Ishikawa (cell line): ENCODE data around the gene TCF7.

Source experiments
- CEBPB ChIP-seq: IDR thresholded peaks from 2 replicates; pipeline ENCODE4 v1.6.1; 2012
- CREB1 ChIP-seq: IDR thresholded peaks from 2 replicates; pipeline ENCODE4 v1.6.1; 2012; ENCODE audit warnings: low read depth
- EGR1 ChIP-seq: IDR thresholded peaks from 2 replicates; pipeline ENCODE4 v1.6.1; 2012
- EP300 ChIP-seq: IDR thresholded peaks from 2 replicates; pipeline ENCODE4 v1.6.1; 2012; ENCODE audit warnings: borderline replicate concordance
- FOXM1 ChIP-seq: IDR thresholded peaks from 2 replicates; pipeline ENCODE4 v1.6.1; 2012; ENCODE audit warnings: low read depth, borderline replicate concordance
- NFIC ChIP-seq: IDR thresholded peaks from 2 replicates; pipeline ENCODE4 v1.6.1; 2012
- RAD21 ChIP-seq: IDR thresholded peaks from 2 replicates; pipeline ENCODE4 v1.6.1; 2012; ENCODE audit warnings: low read depth
- TAF1 ChIP-seq: IDR thresholded peaks from 2 replicates; pipeline ENCODE4 v1.6.1; 2012; ENCODE audit warnings: low read depth, mild to moderate bottlenecking
- TCF12 ChIP-seq: IDR thresholded peaks from 2 replicates; pipeline ENCODE4 v1.6.1; 2012; ENCODE audit warnings: low read depth
- TEAD4 ChIP-seq: IDR thresholded peaks from 2 replicates; pipeline ENCODE4 v1.6.1; 2012
- YY1 ChIP-seq: IDR thresholded peaks from 2 replicates; pipeline ENCODE4 v1.6.1; 2012; ENCODE audit warnings: low read depth
- ZBTB7A ChIP-seq: IDR thresholded peaks from 2 replicates; pipeline ENCODE4 v1.6.1; 2012; ENCODE audit warnings: low read depth
- TF ChIP-seq, protein P1 (sequence below): IDR thresholded peaks from 2 replicates; pipeline ENCODE4 v1.6.1; 2012
- TF ChIP-seq, protein P2 (sequence below): IDR thresholded peaks from 2 replicates; pipeline ENCODE4 v1.6.1; 2012
- TF ChIP-seq, protein P3 (sequence below): IDR thresholded peaks from 2 replicates; pipeline ENCODE4 v1.6.1; 2012; ENCODE audit warnings: low read depth, mild to moderate bottlenecking

The TCF7 gene

DNA sequence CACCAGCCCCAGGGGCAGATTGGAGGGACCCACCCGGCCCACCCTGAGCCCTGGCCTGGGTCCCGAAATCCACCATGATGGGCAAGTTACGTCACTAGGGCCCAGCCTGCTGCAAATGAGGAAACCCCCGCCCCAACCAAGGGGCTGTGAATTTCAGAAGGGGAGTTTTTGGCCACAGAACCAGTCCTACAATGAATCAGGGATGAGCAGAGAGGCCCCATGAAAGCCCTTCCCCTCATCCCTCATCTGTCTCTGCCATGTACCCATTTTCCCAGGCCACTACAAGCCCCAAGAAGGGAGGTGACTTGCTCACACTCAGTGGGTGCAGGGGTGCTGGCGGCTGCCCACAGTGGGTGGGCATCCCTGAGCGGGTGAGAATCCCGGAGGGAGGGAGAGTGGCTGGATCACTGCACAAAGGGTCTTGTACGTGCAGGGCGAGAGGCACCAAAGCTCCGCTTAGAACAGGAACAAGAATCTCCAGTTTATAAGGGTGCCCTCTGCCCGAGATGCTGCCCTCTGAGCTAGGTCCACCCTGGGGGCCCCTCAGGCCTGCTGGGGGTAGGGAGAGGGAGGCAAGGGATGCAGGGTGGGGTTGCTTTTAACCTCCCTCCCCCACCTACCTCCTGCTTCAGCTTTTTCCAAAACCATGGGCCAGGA is 10.4 kb upstream of the TCF7 start:
- TF ChIP-seq RAD21 (no peak), EP300 (no peak), NFIC (no peak)

DNA sequence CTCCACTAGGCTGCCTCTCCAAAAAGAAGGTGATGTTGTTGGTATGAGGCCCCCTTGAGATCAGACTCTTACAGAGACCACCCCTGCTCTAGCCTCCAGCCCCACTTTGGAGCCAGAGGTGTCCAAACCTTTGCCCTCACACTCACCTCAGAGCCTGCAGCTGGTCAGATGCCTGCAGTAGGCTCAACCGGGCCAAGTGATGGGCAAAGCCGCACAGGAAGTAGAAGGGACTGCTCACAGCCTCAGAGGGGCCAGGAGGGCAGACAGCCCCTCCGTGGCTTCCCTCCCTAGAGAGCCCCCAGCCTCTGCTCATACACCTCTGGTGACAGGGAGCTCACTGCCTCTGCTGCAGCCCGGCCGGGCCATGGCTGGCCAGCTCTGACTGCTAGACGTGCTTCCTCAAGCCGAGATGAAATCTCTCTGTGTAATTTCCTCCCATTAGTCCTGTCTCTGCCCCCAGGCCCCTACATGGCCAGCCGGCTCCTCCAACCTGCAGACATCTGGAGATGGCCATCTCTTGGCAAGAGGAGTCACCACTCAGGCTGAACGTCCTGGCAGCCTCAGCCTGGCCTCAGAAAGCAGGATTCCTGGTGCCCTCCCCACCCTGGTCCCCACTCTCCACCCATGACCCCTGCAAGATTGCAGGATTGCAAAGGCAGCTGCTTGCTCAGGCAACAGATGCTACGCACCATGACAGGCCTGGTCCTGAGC is 7.3 kb upstream of the TCF7 start:
- TF ChIP-seq, protein P1, sequence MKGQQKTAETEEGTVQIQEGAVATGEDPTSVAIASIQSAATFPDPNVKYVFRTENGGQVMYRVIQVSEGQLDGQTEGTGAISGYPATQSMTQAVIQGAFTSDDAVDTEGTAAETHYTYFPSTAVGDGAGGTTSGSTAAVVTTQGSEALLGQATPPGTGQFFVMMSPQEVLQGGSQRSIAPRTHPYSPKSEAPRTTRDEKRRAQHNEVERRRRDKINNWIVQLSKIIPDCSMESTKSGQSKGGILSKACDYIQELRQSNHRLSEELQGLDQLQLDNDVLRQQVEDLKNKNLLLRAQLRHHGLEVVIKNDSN: no peak
- TF ChIP-seq FOXM1 (no peak), CEBPB (no peak), RAD21 (no peak), EGR1 (no peak), EP300 (no peak), TCF12 (no peak), YY1 (no peak), TAF1 (no peak), CREB1 (no peak), ZBTB7A (no peak), NFIC (no peak)
- TF ChIP-seq, protein P2, sequence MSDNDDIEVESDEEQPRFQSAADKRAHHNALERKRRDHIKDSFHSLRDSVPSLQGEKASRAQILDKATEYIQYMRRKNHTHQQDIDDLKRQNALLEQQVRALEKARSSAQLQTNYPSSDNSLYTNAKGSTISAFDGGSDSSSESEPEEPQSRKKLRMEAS: no peak
- TF ChIP-seq, protein P3, sequence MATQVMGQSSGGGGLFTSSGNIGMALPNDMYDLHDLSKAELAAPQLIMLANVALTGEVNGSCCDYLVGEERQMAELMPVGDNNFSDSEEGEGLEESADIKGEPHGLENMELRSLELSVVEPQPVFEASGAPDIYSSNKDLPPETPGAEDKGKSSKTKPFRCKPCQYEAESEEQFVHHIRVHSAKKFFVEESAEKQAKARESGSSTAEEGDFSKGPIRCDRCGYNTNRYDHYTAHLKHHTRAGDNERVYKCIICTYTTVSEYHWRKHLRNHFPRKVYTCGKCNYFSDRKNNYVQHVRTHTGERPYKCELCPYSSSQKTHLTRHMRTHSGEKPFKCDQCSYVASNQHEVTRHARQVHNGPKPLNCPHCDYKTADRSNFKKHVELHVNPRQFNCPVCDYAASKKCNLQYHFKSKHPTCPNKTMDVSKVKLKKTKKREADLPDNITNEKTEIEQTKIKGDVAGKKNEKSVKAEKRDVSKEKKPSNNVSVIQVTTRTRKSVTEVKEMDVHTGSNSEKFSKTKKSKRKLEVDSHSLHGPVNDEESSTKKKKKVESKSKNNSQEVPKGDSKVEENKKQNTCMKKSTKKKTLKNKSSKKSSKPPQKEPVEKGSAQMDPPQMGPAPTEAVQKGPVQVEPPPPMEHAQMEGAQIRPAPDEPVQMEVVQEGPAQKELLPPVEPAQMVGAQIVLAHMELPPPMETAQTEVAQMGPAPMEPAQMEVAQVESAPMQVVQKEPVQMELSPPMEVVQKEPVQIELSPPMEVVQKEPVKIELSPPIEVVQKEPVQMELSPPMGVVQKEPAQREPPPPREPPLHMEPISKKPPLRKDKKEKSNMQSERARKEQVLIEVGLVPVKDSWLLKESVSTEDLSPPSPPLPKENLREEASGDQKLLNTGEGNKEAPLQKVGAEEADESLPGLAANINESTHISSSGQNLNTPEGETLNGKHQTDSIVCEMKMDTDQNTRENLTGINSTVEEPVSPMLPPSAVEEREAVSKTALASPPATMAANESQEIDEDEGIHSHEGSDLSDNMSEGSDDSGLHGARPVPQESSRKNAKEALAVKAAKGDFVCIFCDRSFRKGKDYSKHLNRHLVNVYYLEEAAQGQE: no peak

DNA sequence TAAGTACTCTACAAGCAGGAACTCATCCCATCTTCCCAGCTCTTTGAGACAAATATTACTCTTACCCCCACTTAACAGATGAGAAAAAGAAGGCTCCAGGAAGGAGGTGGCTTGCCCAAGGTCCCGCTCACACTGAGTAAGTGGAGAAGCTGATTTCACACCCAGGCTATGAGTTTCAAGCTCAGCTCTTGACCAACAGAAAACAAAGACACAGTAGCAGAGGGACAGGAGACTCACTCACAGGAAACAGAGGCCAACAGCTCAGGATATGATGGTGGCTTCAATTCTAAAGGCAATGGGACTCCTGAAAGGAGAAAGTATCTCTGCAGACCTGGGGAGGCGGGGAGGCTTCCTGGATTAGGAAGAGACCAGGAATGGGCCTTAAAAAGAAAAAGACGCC is 6.7 kb upstream of the TCF7 start:
- TF ChIP-seq NFIC (no peak), TAF1 (no peak), CEBPB (no peak), YY1 (no peak), TCF12 (no peak), CREB1 (no peak), FOXM1 (no peak), ZBTB7A (no peak), EGR1 (no peak), EP300 (no peak)
- TF ChIP-seq, protein P2: no peak
- TF ChIP-seq, protein P3: no peak
- TF ChIP-seq, protein P1: no peak

DNA sequence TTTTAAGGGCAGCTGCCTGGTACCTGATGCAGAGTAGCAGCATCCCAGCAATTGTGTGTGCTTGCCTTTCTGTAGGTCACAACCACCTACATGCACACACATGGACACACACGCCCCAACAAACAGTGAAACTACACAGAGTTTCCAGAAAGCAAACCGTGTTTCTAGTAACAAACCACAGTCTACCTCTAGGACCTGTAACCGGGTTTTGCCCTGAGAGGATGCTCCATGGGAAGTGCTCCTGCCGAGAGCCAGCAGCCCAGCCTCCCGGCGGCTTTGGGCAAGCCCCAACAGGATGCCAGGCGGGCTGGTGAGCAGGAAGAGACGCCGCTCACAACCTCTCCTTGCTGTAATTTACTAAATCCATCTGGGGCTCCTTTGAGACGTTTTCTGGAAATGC is 4.1 kb upstream of the TCF7 start:
- TF ChIP-seq, protein P2: no peak
- TF ChIP-seq, protein P1: no peak
- no peak for TF ChIP-seq NFIC
- TF ChIP-seq CEBPB: no peak
- no peak for TF ChIP-seq TAF1
- no peak for TF ChIP-seq TEAD4
- TF ChIP-seq FOXM1: no peak
- TF ChIP-seq ZBTB7A: no peak
- TF ChIP-seq, protein P3: no peak
- TF ChIP-seq EGR1: no peak
- no peak for TF ChIP-seq TCF12
- TF ChIP-seq RAD21: no peak
- no peak for TF ChIP-seq CREB1
- TF ChIP-seq EP300: no peak
- no peak for TF ChIP-seq YY1
